IMR-90 (cell line): ENCODE results near the gene PHACTR2. TPM values are rescaled to one million over a fixed set of nuclear protein-coding genes. Genes with fewer than 3 reads are reported as not detected.

ENCODE experiments used
- ATAC-seq: fragments of 200-7000 bp; cut with Tn5 transposase; 2 replicates; pipeline ENCODE4 v1.9.1; 2020; ENCODE audit warnings: low read depth, mild to moderate bottlenecking, moderate library complexity
- BruUV-seq: library from RNA; stranded (reverse); fragments of 400-500 nt; replicated peaks from 2 replicates; lab custom pipeline; 2021; lab: Mats Ljungman, UMichigan
- CTCF ChIA-PET: fragments of 300-600 bp; formaldehyde crosslinking; extraction: SDS; loops from one replicate; lab custom pipeline; 2021; ENCODE audit warnings: antibody characterized with exemption; lab: Yijun Ruan, JAX
- POLR2A ChIA-PET: fragments of 300-600 bp; sonication (Branson Sonifier 250); formaldehyde crosslinking; loops from one replicate; lab custom pipeline; 2022; ENCODE audit warnings: antibody characterized with exemption; ENCODE audit not compliant: unreplicated experiment; lab: Charles Lee
- DNase-seq: peaks from one replicate; pipeline ENCODE4 v3.0.0; 2013
- H2AFZ ChIP-seq: replicated peaks from 2 replicates; pipeline ENCODE3; 2013; ENCODE audit warnings: low read length, mild to moderate bottlenecking; ENCODE audit not compliant: poor library complexity
- H2AK5ac ChIP-seq: 2 replicates; pipeline ENCODE4 v1.6.1; 2013; ENCODE audit warnings: low read depth, low read length, inconsistent platforms
- H2AK9ac ChIP-seq: replicated peaks from 2 replicates; pipeline ENCODE3; 2013; ENCODE audit warnings: mild to moderate bottlenecking, low read depth, low read length, moderate library complexity; ENCODE audit not compliant: poor library complexity
- H2BK120ac ChIP-seq: 2 replicates; pipeline ENCODE4 v1.6.1; 2013; ENCODE audit warnings: low read depth, low read length, inconsistent platforms
- H2BK15ac ChIP-seq: 3 replicates; pipeline ENCODE4 v1.6.1; 2013; ENCODE audit warnings: low read depth, low read length, inconsistent platforms
- H2BK20ac ChIP-seq: 2 replicates; pipeline ENCODE4 v1.6.1; 2013; ENCODE audit warnings: low read depth, mild to moderate bottlenecking, inconsistent platforms, low read length, moderate library complexity
- H2BK5ac ChIP-seq: 2 replicates; pipeline ENCODE4 v1.6.1; 2013; ENCODE audit warnings: mild to moderate bottlenecking, low read depth, low read length, inconsistent platforms; ENCODE audit not compliant: poor library complexity, severe bottlenecking
- H3K14ac ChIP-seq: replicated peaks from 2 replicates; pipeline ENCODE4 v1.6.1; 2013; ENCODE audit warnings: low read depth, low read length, inconsistent platforms
- H3K18ac ChIP-seq: 2 replicates; pipeline ENCODE4 v1.6.1; 2013; ENCODE audit warnings: low read depth, low read length, control low read depth
- H3K23ac ChIP-seq: 2 replicates; pipeline ENCODE4 v1.6.1; 2013; ENCODE audit warnings: low read depth, low read length, inconsistent platforms
- H3K27ac ChIP-seq: 2 replicates; pipeline ENCODE4 v1.5.1; 2013; ENCODE audit warnings: mild to moderate bottlenecking, control low read depth, low read length; ENCODE audit not compliant: insufficient read depth
- H3K27me3 ChIP-seq: 2 replicates; pipeline ENCODE4 v1.6.1; 2013; ENCODE audit warnings: low read length; ENCODE audit not compliant: control insufficient read depth, insufficient read depth
- H3K36me3 ChIP-seq: 2 replicates; pipeline ENCODE4 v1.6.1; 2013; ENCODE audit warnings: low read length, mixed read lengths; ENCODE audit not compliant: control insufficient read depth, insufficient read depth
- H3K4ac ChIP-seq: 2 replicates; pipeline ENCODE4 v1.6.1; 2013; ENCODE audit warnings: low read depth, low read length, inconsistent platforms
- H3K4me1 ChIP-seq: 2 replicates; pipeline ENCODE4 v1.6.1; 2013; ENCODE audit warnings: low read length, mixed read lengths; ENCODE audit not compliant: control insufficient read depth, insufficient read depth
- H3K4me2 ChIP-seq: 2 replicates; pipeline ENCODE4 v1.6.1; 2013; ENCODE audit warnings: low read depth, mild to moderate bottlenecking, control low read depth, low read length, moderate library complexity
- H3K4me3 ChIP-seq: 2 replicates; pipeline ENCODE4 v1.5.1; 2013; ENCODE audit warnings: low read depth, mild to moderate bottlenecking, control low read depth, low read length, moderate library complexity; ENCODE audit not compliant: insufficient read depth
- H3K56ac ChIP-seq: 2 replicates; pipeline ENCODE4 v1.6.1; 2013; ENCODE audit warnings: low read length, inconsistent platforms; ENCODE audit not compliant: insufficient read depth; ENCODE audit errors: extremely low read depth
- H3K79me1 ChIP-seq, 2 experiments: 2 replicates each; pipeline ENCODE4 v1.6.1; 2013; ENCODE audit warnings: low read length in 2 of 2, inconsistent platforms in 1 of 2, low read depth in 1 of 2
- H3K9ac ChIP-seq: 2 replicates; pipeline ENCODE4 v1.6.1; 2013; ENCODE audit warnings: low read depth, low read length, control low read depth
- H3K9me1 ChIP-seq: 2 replicates; pipeline ENCODE4 v1.6.1; 2013; ENCODE audit warnings: low read length, inconsistent platforms; ENCODE audit not compliant: insufficient read depth
- H3K9me3 ChIP-seq: 2 replicates; pipeline ENCODE4 v1.6.1; 2013; ENCODE audit warnings: low read length; ENCODE audit not compliant: control insufficient read depth, insufficient read depth
- H4K20me1 ChIP-seq: 2 replicates; pipeline ENCODE4 v1.6.1; 2013; ENCODE audit warnings: low read length, inconsistent platforms; ENCODE audit not compliant: insufficient read depth
- H4K5ac ChIP-seq: 2 replicates; pipeline ENCODE4 v1.6.1; 2013; ENCODE audit warnings: mild to moderate bottlenecking, low read depth, low read length, control low read depth
- H4K8ac ChIP-seq, 2 experiments: 2 replicates each; pipeline ENCODE4 v1.6.1; 2013; ENCODE audit warnings: low read depth in 2 of 2, low read length in 2 of 2, control low read depth in 1 of 2, inconsistent platforms in 1 of 2
- H4K91ac ChIP-seq: 2 replicates; pipeline ENCODE4 v1.6.1; 2013; ENCODE audit warnings: low read depth, low read length, inconsistent platforms; ENCODE audit not compliant: insufficient read depth
- BHLHE40 ChIP-seq: fragments of 150-350 bp; IDR thresholded peaks from 2 replicates; pipeline ENCODE4 v1.6.1; 2016; ENCODE audit warnings: mild to moderate bottlenecking, low read depth, low read length
- CHD1 ChIP-seq: IDR thresholded peaks from 2 replicates; pipeline ENCODE4 v1.6.1; 2012; ENCODE audit warnings: low read depth, low read length, improper control_type of control experiment
- ELK1 ChIP-seq: fragments of 150-350 bp; IDR thresholded peaks from 2 replicates; pipeline ENCODE4 v1.6.1; 2016; ENCODE audit warnings: low read depth, mild to moderate bottlenecking, low read length, moderate library complexity, borderline replicate concordance
- MAFK ChIP-seq: IDR thresholded peaks from 2 replicates; pipeline ENCODE4 v1.6.1; 2012; ENCODE audit warnings: low read depth, low read length, improper control_type of control experiment
- MAZ ChIP-seq: IDR thresholded peaks from 2 replicates; pipeline ENCODE4 v1.6.1; 2012; ENCODE audit warnings: low read depth, mild to moderate bottlenecking, low read length, improper control_type of control experiment, moderate library complexity, borderline replicate concordance
- WGBS, 2 experiments: methylation state at CpG; one replicate each; pipeline versions ENCODE4 v1.1.5 to v1.1.7; 2013; ENCODE audit warnings: missing lambda C conversion rate in 2 of 2; ENCODE audit not compliant: insufficient read length in 1 of 2; ENCODE audit errors: extremely low coverage in 2 of 2; 5-methylcytosine and 5-hydroxymethylcytosine counted together
- dilution Hi-C: fragments of 300-500 bp; cut with HindIII; formaldehyde crosslinking; loops from one replicate; pipeline ENCODE4 v1.14.3; 2018; ENCODE audit warnings: low sequenced_read_pairs; ENCODE audit not compliant: unreplicated experiment
- in situ Hi-C: fragments of 300-500 bp; cut with MboI; formaldehyde crosslinking; loops from 3 replicates; pipeline ENCODE4 v1.14.3; 2019; ENCODE audit warnings: low sequenced_read_pairs, inconsistent platforms, mixed read lengths
- intact Hi-C: fragments of 100-400 bp; cut with micrococcal nuclease; formaldehyde crosslinking; loops from 2 replicates; pipeline ENCODE4 v1.10.0; 2022
- polyA plus RNA-seq, 3 experiments: library from polyadenylated mRNA; depleted of rRNA; stranded (reverse); fragments of >200 nt; gene quantifications; 2 replicates each; pipeline ENCODE4 v1.2.3, GENCODE V29; 2012; ENCODE audit warnings: low replicate concordance in 1 of 3
- total RNA-seq: library from RNA; depleted of rRNA; stranded (reverse); fragments of >200 nt; gene quantifications from 2 replicates; pipeline ENCODE4 v1.2.3, GENCODE V29; 2012

Gene PHACTR2
- total and polyA plus RNA-seq, 2 of the 4 experiments (the other 2 are of a cell fraction) = 14.5 to 74.2 TPM

- no peaks in the 10 kb centered on the region; the same call in none of the 2 replicates for H3K9me3 ChIP-seq
- no peak overlapping the region for H3K4me3 ChIP-seq
- H3K18ac ChIP-seq = no peak overlapping the region
- no peak overlapping the region for H2BK5ac ChIP-seq
- H4K91ac ChIP-seq = no peak overlapping the region
- H3K23ac ChIP-seq = no peak overlapping the region
- in situ Hi-C loops (no loop called here), dilution Hi-C loops (no loop called here), intact Hi-C loops (no loop called here)
- H2BK20ac ChIP-seq = no peak overlapping the region
- no peak overlapping the region for H2AK5ac ChIP-seq
- ChIA-PET CTCF (no interaction called here), POLR2A (no interaction called here)
- H3K79me1 ChIP-seq = peaks cover 19 to 51% of the 10 kb centered on the region in 2 experiments
- no TSS peak for BruUV-seq
- WGBS, 2 experiments = no CpG with 5 or more reads among the region's 5 CpGs
- DNase-seq (no peak), ATAC-seq (no peak)
- no peak overlapping the region for H3K14ac ChIP-seq
- no peak overlapping the region for H3K4ac ChIP-seq
- H2AK9ac ChIP-seq = no peak overlapping the region
- no peak overlapping the region for H3K9ac ChIP-seq
- no peak overlapping the region for H4K8ac ChIP-seq
- H3K56ac ChIP-seq = no peak overlapping the region
- H3K4me1 ChIP-seq = no peaks in the 10 kb centered on the region
- no peaks in the 10 kb centered on the region for H4K20me1 ChIP-seq
- H3K9me1 ChIP-seq = no peaks in the 10 kb centered on the region
- no peak for TF ChIP-seq BHLHE40
- TF ChIP-seq MAZ = no peak
- no peak for TF ChIP-seq ELK1
- TF ChIP-seq MAFK = no peak
- no peak for TF ChIP-seq CHD1
- H3K4me2 ChIP-seq = no peak overlapping the region
- H4K5ac ChIP-seq = no peak overlapping the region
- H3K27me3 ChIP-seq = no peaks in the 10 kb centered on the region
- no peak overlapping the region for H2BK15ac ChIP-seq
- H3K27ac ChIP-seq = no peak overlapping the region
- H2BK120ac ChIP-seq = no peak overlapping the region
- H3K36me3 ChIP-seq = peaks cover 15% of the 10 kb centered on the region
- H2AFZ ChIP-seq = no peak overlapping the region
Measured at GRCh38 chr6:143724876-143725275, 47.1 kb downstream of the PHACTR2 start.
